GM20000 (cell line): Measurements from ENCODE around the gene USPL1.

Source experiments
- DNase-seq: peaks from one replicate; pipeline ENCODE4 v3.0.0; 2012; ENCODE audit warnings: low spot score
- TF ChIP-seq, protein P1 (sequence below): IDR thresholded peaks from 2 replicates; pipeline ENCODE4 v1.5.1; 2012; ENCODE audit warnings: mild to moderate bottlenecking, control low read depth; ENCODE audit errors: extremely low read depth, missing control alignments

The USPL1 gene

DNA sequence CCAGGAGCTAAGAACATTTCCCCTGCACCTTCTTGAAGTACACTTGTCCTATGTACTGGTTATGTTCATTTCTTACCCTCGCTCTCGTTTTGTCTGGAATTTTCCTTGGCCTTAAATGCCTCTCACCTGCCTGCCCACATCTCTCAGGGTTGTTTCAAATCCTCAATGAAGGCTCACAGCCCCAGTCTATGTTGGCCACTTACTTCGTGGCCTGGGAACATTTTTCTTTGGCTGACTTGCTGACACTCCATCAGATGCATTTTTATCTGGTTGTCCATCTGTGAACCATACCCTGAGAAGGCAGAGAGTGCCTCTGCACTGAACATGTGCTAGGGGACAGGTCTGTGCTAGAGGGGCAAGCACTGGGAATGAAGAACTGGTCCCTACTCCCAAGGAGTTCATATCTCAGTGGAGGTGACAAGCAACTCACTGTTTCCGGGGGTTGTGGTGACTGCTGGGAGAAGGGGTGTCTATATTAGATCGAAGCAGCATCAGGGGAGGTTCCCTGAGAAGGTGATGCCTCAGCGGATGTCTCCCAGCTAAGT, 53.6 kb downstream of the USPL1 start:
- TF ChIP-seq, protein P1, sequence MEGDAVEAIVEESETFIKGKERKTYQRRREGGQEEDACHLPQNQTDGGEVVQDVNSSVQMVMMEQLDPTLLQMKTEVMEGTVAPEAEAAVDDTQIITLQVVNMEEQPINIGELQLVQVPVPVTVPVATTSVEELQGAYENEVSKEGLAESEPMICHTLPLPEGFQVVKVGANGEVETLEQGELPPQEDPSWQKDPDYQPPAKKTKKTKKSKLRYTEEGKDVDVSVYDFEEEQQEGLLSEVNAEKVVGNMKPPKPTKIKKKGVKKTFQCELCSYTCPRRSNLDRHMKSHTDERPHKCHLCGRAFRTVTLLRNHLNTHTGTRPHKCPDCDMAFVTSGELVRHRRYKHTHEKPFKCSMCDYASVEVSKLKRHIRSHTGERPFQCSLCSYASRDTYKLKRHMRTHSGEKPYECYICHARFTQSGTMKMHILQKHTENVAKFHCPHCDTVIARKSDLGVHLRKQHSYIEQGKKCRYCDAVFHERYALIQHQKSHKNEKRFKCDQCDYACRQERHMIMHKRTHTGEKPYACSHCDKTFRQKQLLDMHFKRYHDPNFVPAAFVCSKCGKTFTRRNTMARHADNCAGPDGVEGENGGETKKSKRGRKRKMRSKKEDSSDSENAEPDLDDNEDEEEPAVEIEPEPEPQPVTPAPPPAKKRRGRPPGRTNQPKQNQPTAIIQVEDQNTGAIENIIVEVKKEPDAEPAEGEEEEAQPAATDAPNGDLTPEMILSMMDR = no peak
- DNase-seq = no peak

DNA sequence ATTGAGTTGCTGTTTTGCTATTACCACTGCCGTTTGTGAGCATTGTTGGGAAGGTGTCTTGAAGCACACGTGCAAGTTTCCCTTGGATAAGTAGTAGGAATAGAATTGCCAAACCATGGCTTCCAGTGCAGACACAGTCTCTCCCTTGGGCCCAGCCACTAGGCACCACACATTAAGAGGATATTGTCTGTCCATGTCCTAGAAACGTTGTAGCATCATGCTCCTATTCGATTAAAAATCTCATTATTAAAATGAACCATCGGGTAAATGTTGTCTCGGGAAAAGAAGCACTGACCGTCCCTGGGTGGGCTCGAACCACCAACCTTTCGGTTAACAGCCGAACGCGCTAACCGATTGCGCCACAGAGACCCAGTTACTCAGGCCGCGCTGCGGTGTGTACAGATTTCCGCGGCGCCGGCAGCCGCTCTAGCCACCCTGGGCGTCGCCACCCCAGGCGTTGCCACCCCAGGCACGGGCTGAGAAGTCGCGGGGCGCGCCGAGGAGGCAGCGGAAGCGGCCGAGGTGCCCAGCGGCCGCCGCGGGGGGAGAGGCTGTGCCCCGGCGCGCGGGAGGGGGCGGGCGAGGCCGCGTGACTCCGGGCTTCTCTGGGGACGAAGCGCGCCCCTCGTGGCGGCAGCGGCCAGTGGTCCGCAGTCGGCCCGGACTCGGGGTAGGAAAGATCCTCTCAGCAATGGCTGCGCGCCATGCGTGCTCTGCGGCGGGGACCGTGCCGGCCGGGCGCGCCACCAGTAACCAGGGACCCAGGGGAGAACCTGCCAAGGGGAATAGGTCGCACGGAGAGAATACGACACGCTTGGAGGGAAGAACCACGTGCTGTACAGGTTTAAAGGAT, 56.2 kb downstream of the USPL1 start:
- peak; percentile 93 for DNase-seq

DNA sequence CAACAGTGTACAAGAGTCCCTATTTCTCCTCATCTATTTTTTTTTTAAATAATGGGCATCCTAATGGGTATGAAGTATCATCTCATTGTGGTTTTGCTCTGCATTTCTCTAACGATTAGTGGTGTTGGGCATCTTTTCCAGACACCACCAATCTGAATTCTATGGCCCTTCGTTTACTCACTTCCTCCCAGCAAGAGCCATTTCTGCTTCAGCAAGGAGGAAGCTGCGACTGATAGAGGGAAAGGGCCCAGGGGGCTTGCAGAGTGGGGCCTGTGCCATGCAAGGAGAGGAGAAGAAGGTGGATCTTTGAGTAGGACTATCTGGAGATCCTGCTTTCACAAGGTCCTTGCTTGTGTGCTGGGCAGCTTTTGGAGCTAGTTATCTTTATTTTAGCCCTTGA, 58.0 kb downstream of the USPL1 start:
- DNase-seq = no peak
- TF ChIP-seq, protein P1 = no peak

More for the DNA sequence above, 56.2 kb downstream of the USPL1 start:
- TF ChIP-seq, protein P1 = peak; percentile 85

DNA sequence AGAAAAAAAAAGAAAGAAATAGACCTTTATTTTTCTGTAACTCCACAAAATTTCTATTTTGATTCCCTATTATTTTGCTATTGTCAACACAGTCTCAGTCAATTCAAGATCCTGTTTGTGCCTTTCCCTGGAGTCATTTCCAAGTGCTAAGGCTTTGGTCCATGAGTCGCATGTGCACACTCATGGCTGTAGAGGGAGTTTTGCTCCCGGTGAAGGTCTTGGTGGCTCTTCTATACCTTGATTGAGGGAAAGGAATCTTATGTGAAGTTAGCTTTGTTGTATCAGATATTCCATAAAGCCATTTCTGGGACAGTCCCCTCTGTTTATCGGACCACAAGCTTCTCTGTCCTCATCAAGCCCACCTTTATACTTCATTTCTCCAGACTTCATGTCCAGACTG, 59.0 kb downstream of the USPL1 start:
- no peak for DNase-seq
- TF ChIP-seq, protein P1 = no peak

DNA sequence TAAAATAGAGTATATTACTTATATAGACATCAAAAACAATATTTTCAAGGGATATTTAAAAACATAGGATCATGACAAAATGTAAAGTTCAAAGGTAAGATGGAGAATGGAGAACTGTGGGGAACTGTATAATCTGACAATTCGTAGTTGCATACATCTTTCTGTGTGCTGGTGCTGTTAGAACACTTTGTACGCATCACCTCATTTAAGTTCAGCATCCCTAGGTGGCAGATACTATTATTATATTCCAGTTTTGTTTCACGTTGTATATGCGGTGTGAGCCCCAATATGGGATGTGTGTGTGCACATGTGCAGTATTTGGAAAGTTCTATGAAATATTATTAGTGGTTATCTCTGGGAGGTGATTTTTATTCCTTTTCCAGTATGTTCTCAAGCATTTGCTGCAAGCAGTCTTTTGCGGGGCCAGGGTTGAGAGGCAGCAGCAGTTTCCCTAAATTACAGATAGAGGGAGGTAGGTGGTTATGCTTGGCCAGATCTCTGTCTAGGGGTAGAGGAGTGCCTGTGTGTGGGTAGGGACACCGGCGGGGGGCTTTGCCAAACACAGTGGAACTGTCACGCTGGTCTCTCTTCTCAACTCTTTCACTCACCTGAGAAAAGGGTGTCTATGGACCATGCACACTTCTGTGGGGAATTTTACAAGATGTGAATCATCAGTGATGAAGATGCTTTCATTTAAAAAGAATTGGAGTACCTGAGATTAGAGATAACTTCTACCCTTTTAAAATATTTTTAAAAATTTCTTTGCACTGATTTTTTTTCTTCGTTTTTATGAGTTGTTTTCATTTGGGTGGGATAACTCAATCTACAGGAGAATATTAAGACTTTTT, 62.0 kb downstream of the USPL1 start:
- peak; percentile 60 for DNase-seq
- TF ChIP-seq, protein P1 = peak; percentile 32

DNA sequence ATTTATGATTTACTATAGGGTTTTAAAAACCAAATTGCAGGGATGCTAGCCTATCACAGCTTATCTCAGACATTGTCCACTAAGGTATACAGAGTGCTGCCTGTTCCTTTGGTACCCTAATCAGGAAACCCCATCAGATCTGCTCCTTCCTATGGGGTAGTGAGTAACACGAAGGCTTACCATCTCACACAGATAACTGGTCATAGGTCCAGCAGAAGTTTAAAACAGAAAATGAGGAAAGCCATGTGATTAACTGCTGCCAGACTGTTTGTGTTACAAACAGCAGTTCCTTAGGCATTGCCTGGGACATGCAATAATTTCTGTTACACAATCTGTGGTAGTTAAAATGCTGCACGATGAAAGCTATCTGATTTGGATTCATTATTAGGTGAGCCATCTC, 64.1 kb downstream of the USPL1 start:
- DNase-seq = no peak
- TF ChIP-seq, protein P1 = no peak
